Measurements from ENCODE around the gene DOCK4. TPM values are rescaled to one million over a fixed set of nuclear protein-coding genes. Genes with fewer than 3 reads are reported as not detected.

DOCK4 gene
- total and polyA plus RNA-seq, 2 of the 8 experiments (the other 6 are each of a cell fraction or from before 2014, with no cell fraction given), result 5.1 to 23.6 TPM

GRCh38 chr7:111823826-111824225, 382.4 kb downstream of the DOCK4 start (continued):
- TF ChIP-seq YY1 (IDR thresholded peaks at IDR 0.05; ENCODE audit: low read depth, low read length) (no peak), CHD1 (IDR thresholded peaks at IDR 0.05; ENCODE audit: low read depth, low read length) (no peak)

Measured in H1 (cell line).